Activated CD8-positive, alpha-beta memory T cell treated with anti-CD3 and anti-CD28 coated beads, Interleukin-2, amount 10 ng/mL, durations not matched to agents 7 days and 5 days (primary cell): Measurements from ENCODE around the gene GRIK4. TPM values are rescaled to one million over a fixed set of nuclear protein-coding genes. Genes with fewer than 3 reads are reported as not detected.

Source experiments
- ATAC-seq: fragments of 150-1000 bp; cut with Tn5 transposase; one replicate; pipeline ENCODE4 v1.10.0; 2021; ENCODE audit warnings: moderate library complexity
- CTCF ChIA-PET: fragments of 350-600 bp; sonication (Branson Sonifier 250); formaldehyde crosslinking; loops from one replicate; lab custom pipeline; 2021; ENCODE audit warnings: antibody characterized with exemption; lab: Charles Lee
- DNase-seq: peaks from one replicate; pipeline ENCODE4 v3.0.0-alpha.2; 2020
- H3K27ac Mint-ChIP-seq: one replicate; pipeline ENCODE4 v1.8.0; 2021; ENCODE audit warnings: mild to moderate bottlenecking, mixed read lengths
- H3K27me3 Mint-ChIP-seq: one replicate; pipeline ENCODE4 v1.8.0; 2021; ENCODE audit warnings: mixed read lengths
- H3K36me3 Mint-ChIP-seq: one replicate; pipeline ENCODE4 v1.8.0; 2021; ENCODE audit warnings: mild to moderate bottlenecking, mixed read lengths
- H3K4me1 Mint-ChIP-seq: one replicate; pipeline ENCODE4 v1.8.0; 2021; ENCODE audit warnings: mixed read lengths
- H3K4me3 Mint-ChIP-seq: one replicate; pipeline ENCODE4 v1.8.0; 2021; ENCODE audit warnings: mild to moderate bottlenecking, moderate library complexity, mixed read lengths
- H3K9me3 Mint-ChIP-seq: one replicate; pipeline ENCODE4 v1.8.0; 2022; ENCODE audit warnings: low read depth, mixed read lengths
- total RNA-seq, 2 experiments: library from RNA; stranded (reverse); gene quantifications; one replicate each; pipeline ENCODE4 v1.2.3, GENCODE V29; 2021

GRIK4 gene
- total RNA-seq, 2 experiments from 2014 or later: 0.21 TPM; not detected in 1

DNA sequence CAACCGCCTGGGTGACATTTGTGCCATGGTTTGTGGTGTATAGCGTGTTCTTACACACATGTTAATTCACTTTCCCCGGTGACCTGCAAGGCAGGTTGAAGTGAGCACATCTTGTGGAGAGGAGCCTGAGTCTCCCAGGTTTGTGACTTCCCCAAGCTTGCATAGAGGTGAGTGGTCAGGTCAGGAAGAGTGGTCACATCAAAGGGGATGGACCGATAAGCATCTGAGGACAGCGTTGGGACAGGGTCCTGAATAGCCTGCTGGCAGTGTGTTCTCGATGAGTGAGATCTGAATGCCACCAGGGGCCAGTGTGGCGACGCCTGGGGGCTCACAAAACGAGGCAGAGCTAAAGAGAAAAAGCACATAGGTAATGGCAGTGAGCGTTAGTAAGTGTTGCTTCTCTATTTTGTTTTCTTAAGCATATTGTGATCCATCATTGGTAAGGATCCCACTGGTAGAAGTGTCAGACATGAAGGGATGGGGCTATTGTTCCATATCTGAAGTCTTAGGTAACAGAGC, 154.6 kb downstream of the GRIK4 start:
- CTCF ChIA-PET: interaction anchor here (1.4 kb wide), 1 partner anchor 19 kb away, joined by 5 read pairs; no protein-coding TSS in a partner anchor

DNA sequence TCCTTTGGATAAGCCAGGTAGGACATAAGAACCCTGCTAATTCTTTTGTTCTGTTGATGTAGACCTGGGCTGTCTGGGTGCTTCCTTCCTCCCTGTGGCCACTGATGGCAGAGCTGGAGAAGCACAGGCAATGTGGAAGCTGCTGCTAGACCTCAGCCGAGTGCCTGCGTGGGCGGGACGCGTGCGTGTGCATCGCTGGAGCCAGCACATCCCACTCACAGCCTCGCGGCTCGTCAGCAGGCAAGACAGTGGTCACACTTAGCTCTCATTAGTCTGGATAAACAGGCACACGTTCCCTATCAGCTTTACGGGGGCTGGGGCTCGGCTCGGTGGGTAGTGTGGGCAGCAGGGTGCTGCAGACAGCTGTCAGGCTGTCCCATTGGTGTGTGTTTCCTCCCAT, 155.7 kb downstream of the GRIK4 start:
- no peaks in the 10 kb centered on the region for H3K4me1 Mint-ChIP-seq
- no peaks in the 10 kb centered on the region for H3K9me3 Mint-ChIP-seq
- DNase-seq (no peak), ATAC-seq (no peak)
- H3K27me3 Mint-ChIP-seq: peaks cover 12% of the 10 kb centered on the region
- H3K27ac Mint-ChIP-seq: no peak overlapping the region
- H3K4me3 Mint-ChIP-seq: no peak overlapping the region
- CTCF ChIA-PET: interaction anchor here (1.4 kb wide), 1 partner anchor 18 kb away, joined by 5 read pairs; no protein-coding TSS in a partner anchor
- no peaks in the 10 kb centered on the region for H3K36me3 Mint-ChIP-seq

More for the DNA sequence above, 154.6 kb downstream of the GRIK4 start:
- H3K27ac Mint-ChIP-seq: no peak overlapping the region
- H3K36me3 Mint-ChIP-seq: no peaks in the 10 kb centered on the region
- H3K4me3 Mint-ChIP-seq: no peak overlapping the region
- DNase-seq (no peak), ATAC-seq (no peak)
- peaks cover 12% of the 10 kb centered on the region for H3K27me3 Mint-ChIP-seq
- H3K4me1 Mint-ChIP-seq: no peaks in the 10 kb centered on the region
- no peaks in the 10 kb centered on the region for H3K9me3 Mint-ChIP-seq

DNA sequence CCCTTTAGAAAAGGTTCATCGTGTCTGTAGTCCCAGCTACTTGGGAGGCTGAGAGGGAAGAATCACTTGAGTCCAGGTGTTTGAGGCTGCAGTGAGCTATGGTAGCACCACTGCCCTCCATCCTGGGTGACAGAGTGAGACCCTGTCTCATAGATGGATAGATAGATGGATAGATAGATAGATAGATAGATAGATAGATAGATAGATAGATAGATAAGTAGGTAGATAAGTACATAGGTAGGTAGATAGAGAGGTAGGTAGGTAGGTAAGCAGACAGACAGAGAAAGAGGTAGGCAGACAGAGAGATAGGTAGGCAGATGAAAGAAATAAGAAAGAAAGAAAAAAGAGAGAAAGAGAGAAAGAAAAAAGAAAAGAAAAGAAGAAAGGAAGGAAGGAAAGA, 156.4 kb downstream of the GRIK4 start:
- CTCF ChIA-PET: no interaction called here
- H3K27me3 Mint-ChIP-seq: peaks cover 14% of the 10 kb centered on the region
- H3K4me1 Mint-ChIP-seq: no peaks in the 10 kb centered on the region
- ATAC-seq (no peak), DNase-seq (no peak)
- H3K9me3 Mint-ChIP-seq: no peaks in the 10 kb centered on the region
- no peak overlapping the region for H3K27ac Mint-ChIP-seq
- no peak overlapping the region for H3K4me3 Mint-ChIP-seq
- H3K36me3 Mint-ChIP-seq: no peaks in the 10 kb centered on the region

DNA sequence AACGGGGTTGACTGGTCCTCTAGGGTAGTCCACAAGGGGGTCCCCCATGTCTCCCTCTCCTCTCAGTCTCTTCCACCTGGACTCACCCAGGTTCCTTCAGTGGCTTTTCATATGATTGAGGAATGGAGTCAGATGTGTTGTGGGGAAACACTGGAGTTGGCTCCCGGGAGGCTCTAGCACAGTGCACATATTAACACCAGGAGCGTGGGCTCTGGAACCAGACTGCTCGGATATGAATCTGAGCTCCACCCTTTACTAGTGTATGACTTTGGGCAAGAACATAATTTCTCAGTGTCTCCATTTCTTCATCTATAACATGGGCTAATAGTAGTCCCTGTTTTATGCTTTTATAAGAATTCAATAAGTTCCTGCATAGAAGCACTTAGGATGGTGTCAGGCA, 157.0 kb downstream of the GRIK4 start:
- CTCF ChIA-PET: no interaction called here
- H3K4me1 Mint-ChIP-seq: no peaks in the 10 kb centered on the region
- DNase-seq (no peak), ATAC-seq (no peak)
- peaks cover 15% of the 10 kb centered on the region for H3K27me3 Mint-ChIP-seq
- H3K4me3 Mint-ChIP-seq: no peak overlapping the region
- no peak overlapping the region for H3K27ac Mint-ChIP-seq
- no peaks in the 10 kb centered on the region for H3K36me3 Mint-ChIP-seq
- H3K9me3 Mint-ChIP-seq: no peaks in the 10 kb centered on the region

DNA sequence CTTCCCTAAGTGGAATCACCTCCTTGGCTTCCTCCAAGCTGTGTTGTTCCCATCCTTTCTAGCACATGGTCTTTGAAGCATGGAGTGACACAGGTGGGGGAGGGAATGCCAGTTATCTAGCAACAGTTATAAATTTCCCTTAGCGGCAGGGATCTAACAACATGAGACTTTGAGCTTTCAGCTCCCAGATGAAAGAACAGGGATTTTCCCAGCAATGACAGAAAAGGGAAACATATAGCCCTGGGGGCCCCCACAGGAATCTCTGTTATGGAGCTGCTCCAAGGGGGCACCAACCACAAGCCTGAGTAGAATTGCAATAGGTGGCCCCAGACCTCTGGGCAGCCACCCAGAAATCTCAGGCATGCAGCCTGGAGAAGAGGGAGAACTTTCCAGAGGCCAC, 163.0 kb downstream of the GRIK4 start:
- no peak for DNase-seq
- H3K36me3 Mint-ChIP-seq: no peaks in the 10 kb centered on the region
- ATAC-seq: no peak
- H3K4me3 Mint-ChIP-seq: no peak overlapping the region
- CTCF ChIA-PET: interaction anchor here (1.1 kb wide), 1 partner anchor 12 kb away, joined by 3 read pairs; no protein-coding TSS in a partner anchor
- no peak overlapping the region for H3K27ac Mint-ChIP-seq
- peaks cover 21% of the 10 kb centered on the region for H3K27me3 Mint-ChIP-seq
- no peaks in the 10 kb centered on the region for H3K9me3 Mint-ChIP-seq
- no peaks in the 10 kb centered on the region for H3K4me1 Mint-ChIP-seq

DNA sequence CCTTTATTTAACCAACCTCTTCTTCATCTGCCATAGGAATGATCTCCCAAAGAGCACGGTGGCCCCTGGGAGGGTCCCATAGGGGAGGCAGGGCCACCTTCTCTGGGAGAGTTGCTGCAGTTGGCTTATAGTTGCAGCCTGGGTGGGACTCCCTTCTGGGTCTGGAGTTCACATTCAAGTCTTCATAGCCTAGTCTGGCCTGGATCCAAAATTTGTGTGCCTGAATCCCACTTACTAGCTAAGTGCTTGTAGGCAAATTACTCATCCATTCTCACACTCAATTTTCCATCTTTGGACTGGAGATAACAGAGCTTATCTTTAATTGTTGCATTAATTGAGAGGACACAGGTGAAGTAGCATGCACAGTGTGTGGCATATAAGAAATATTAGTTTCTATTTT, 163.6 kb downstream of the GRIK4 start:
- ATAC-seq (no peak), DNase-seq (no peak)
- Mint-ChIP-seq H3K4me3 (no peak overlapping the region), H3K36me3 (no peaks in the 10 kb centered on the region), H3K27ac (no peak overlapping the region), H3K4me1 (no peaks in the 10 kb centered on the region), H3K27me3 (peaks cover 21% of the 10 kb centered on the region), H3K9me3 (no peaks in the 10 kb centered on the region)
- CTCF ChIA-PET: interaction anchor here (1.1 kb wide), 1 partner anchor 12 kb away, joined by 3 read pairs; no protein-coding TSS in a partner anchor

DNA sequence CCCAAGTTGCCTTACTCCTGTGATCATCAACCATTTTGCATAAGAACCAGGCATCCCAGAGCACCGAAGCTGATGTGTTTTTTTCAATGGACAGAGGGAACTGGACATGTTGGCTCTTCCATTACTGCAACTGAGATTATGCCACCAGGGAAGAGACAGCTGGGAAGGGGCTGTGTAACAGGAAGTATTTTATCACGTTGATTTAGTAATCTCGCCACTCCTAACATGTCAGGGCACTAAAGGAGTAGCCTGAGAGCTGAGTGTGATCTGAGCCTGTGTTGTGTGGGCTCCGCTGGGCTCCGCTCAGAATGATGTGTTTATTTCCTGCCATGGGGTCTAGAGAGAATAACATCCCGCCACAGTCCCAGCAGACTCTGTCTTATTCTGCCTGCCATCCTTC, 165.4 kb downstream of the GRIK4 start:
- H3K9me3 Mint-ChIP-seq: no peaks in the 10 kb centered on the region
- H3K27me3 Mint-ChIP-seq: peaks cover 21% of the 10 kb centered on the region
- no peaks in the 10 kb centered on the region for H3K4me1 Mint-ChIP-seq
- no peak for ATAC-seq
- no peaks in the 10 kb centered on the region for H3K36me3 Mint-ChIP-seq
- no peak overlapping the region for H3K27ac Mint-ChIP-seq
- DNase-seq: no peak
- no peak overlapping the region for H3K4me3 Mint-ChIP-seq
- CTCF ChIA-PET: no interaction called here

DNA sequence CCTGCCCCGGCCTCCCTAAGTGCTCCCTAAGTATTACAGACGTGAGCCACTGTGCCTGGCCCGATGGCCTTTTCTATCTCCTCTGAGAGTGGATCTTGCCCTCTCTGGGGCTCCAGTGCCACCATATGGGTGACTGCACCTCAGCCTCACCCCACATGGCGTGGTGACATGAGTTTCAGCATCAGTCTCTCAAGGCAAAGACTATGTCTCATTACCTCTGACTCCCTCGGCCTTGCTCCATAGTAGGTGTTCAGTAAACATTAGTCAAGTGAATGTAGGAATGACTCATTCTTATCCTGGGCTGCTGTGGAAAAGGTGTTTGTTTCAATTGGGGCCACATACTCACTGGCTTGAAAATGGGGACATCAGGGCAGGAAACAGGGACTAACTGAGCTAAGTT, 168.8 kb downstream of the GRIK4 start:
- no peaks in the 10 kb centered on the region for H3K4me1 Mint-ChIP-seq
- CTCF ChIA-PET: no interaction called here
- H3K36me3 Mint-ChIP-seq: no peaks in the 10 kb centered on the region
- DNase-seq (no peak), ATAC-seq (no peak)
- H3K27ac Mint-ChIP-seq: no peak overlapping the region
- H3K4me3 Mint-ChIP-seq: no peak overlapping the region
- peaks cover 23% of the 10 kb centered on the region for H3K27me3 Mint-ChIP-seq
- no peaks in the 10 kb centered on the region for H3K9me3 Mint-ChIP-seq

DNA sequence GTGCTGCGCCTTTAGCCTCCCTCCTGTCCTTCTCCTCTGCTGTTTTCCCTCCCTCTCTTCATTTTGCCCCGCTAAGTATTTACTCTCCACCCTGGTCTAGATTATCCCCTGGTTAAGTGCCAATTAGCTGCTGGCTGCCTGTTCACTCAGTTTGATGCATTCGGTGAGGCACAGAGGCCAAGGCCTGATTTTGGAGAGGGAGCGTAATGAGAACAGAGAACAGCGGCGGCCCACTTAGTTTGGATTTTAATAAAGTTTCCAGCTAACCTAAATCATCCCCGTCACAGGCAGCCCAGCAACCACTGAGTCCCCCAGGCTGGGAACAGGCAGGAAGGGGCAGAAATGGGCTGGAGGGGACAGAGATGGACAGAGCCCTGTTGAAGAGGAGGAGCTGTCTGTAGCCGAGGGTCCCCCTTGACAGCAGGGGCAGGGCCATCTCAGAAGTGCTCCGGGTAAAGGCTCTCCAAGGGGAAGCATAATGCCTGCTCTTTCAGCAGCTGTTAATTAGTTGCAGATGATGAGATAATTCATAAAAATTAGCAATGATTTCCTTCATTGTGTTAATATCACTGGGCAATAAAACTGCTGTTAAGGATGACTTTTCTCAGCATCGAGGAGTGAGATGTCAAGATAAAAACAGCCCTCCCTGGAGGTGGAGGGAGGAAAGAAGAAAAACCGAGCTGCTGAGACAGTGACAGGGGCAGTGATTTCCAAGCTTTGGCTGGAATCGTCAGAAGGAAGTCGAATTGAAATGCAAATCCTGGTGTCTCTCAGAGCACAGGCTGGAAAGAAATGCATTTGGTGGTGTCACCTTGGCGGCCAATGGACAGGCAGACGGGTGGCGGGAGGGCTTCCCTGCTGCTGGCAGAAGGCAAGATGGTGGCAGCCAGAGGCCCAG, 170.1 kb downstream of the GRIK4 start:
- DNase-seq (no peak), ATAC-seq (no peak)
- Mint-ChIP-seq H3K27me3 (peaks cover 27% of the 10 kb centered on the region), H3K4me3 (no peak overlapping the region), H3K36me3 (no peaks in the 10 kb centered on the region), H3K27ac (no peak overlapping the region), H3K9me3 (no peaks in the 10 kb centered on the region), H3K4me1 (no peaks in the 10 kb centered on the region)
- CTCF ChIA-PET: no interaction called here

DNA sequence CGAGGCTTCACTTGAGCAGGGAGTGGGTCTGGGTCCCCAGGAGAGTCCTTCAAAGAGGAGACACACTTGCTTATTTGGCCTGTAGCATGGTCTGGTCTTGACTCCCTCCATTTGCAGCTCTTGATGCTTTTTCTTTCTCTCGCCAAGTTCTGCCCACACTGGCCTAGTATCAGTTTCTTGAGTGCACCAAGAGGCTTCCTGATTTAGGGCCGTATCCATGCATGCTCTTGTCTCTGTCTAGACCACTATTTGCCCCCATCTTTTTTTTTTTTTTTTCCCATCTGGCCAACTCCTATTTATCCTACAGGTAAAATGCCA, 170.7 kb downstream of the GRIK4 start:
- no peak for ATAC-seq

DNA sequence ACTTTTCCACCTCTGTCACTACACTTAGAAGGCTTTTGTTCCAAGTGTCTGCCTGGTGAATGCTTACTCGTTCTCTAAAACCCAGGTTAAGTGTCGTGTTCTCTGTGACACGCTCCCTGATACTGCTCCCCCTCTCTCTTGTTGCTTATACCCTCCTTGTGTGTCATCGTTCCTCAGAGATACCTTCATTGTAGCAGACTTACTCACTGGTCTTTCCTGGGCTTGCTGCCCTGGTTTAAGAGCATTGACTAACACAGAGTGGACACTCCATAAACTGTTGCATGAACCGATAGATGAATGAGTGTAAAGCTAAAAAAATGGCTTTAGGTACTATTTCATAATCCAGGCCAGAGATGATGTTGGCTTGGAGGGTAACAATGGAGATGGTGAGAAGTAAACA, 171.3 kb downstream of the GRIK4 start:
- Mint-ChIP-seq H3K27ac (no peak overlapping the region), H3K27me3 (peaks cover 30% of the 10 kb centered on the region), H3K36me3 (no peaks in the 10 kb centered on the region), H3K4me1 (no peaks in the 10 kb centered on the region), H3K9me3 (no peaks in the 10 kb centered on the region), H3K4me3 (no peak overlapping the region)
- ATAC-seq (no peak), DNase-seq (no peak)
- CTCF ChIA-PET: interaction anchor here (0.5 to 1.1 kb wide), 2 partner anchors 11 to 245 kb away, joined by 3 to 4 read pairs; no protein-coding TSS in a partner anchor

More for the DNA sequence above, 170.7 kb downstream of the GRIK4 start:
- Mint-ChIP-seq H3K27me3 (peaks cover 26% of the 10 kb centered on the region), H3K4me3 (no peak overlapping the region), H3K36me3 (no peaks in the 10 kb centered on the region), H3K4me1 (no peaks in the 10 kb centered on the region), H3K27ac (no peak overlapping the region), H3K9me3 (no peaks in the 10 kb centered on the region)
- CTCF ChIA-PET: no interaction called here
- DNase-seq: no peak

DNA sequence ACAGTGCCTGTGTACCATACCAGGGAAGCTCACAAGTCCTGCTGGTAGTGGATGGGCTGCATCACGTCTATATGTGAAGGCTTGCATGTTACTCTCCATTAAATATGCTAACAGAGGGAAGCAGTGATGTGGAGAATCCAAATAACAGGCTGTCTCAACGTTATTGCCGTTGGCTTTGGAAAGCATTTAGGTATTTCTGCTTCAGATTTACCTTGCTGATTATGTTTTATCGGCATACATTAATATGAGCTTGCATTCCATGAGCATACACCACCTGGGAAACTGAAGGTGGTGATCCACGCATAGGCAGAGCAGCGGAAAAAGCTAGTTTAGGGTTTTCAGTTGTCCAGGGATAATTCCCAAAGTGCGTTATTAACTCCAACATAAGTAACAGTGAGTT, 175.0 kb downstream of the GRIK4 start:
- Mint-ChIP-seq H3K27ac (no peak overlapping the region), H3K9me3 (no peaks in the 10 kb centered on the region), H3K4me3 (no peak overlapping the region), H3K4me1 (no peaks in the 10 kb centered on the region), H3K36me3 (no peaks in the 10 kb centered on the region), H3K27me3 (peaks cover 43% of the 10 kb centered on the region)
- DNase-seq (no peak), ATAC-seq (no peak)
- CTCF ChIA-PET: interaction anchor here (1.3 to 4.6 kb wide), 2 partner anchors 11 to 176 kb away, joined by 3 to 44 read pairs; partner anchors contain the start of gene GRIK4

DNA sequence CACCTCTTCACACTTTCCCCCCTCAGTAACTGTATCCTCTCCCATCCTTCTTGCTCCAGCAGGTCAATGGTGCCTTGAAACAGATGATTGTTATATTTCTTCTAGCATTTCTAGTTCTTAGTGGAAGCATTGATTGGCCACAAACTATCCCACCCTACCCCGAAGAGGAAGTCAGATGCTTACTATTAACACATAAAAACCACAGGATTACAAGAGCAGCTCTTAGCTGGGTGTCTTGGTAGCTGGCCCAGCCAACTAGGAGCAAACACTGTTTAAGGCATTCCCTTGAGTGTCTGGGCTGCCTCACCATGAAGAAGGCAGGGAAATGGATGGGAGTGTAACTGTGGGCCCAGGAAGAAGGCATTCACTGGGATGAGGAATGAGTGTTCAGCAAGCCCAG, 176.6 kb downstream of the GRIK4 start:
- no peak overlapping the region for H3K27ac Mint-ChIP-seq
- ATAC-seq (no peak), DNase-seq (no peak)
- no peaks in the 10 kb centered on the region for H3K36me3 Mint-ChIP-seq
- H3K9me3 Mint-ChIP-seq: no peaks in the 10 kb centered on the region
- peaks cover 34% of the 10 kb centered on the region for H3K27me3 Mint-ChIP-seq
- CTCF ChIA-PET: interaction anchor here (4.6 kb wide), 1 partner anchor 177 kb away, joined by 44 read pairs; the partner anchor contains the start of gene GRIK4
- H3K4me1 Mint-ChIP-seq: no peaks in the 10 kb centered on the region
- H3K4me3 Mint-ChIP-seq: no peak overlapping the region
